ENCODE data around the gene PCSK9. TPM values are rescaled to one million over a fixed set of nuclear protein-coding genes. Genes with fewer than 3 reads are reported as not detected.
A peak's percentile ranks its signal among the peaks of the same experiment; 100 is the strongest.

PCSK9 gene
- total RNA-seq (2014; rRNA removed; shearing (Covaris generic); ENCODE audit: low replicate concordance) = not detected in 2 replicates

- Histone ChIP-seq H3K4me3 (no peak within 1 kb of the TSS), H3K27me3 (no peaks in the 10 kb centered on the region), H3K9me3 (no peaks in the 10 kb centered on the region), H3K36me3 (no peaks in the 10 kb centered on the region)
- no peak for DNase-seq
Measured at GRCh38 chr1:55039342-55040082, at the start of gene PCSK9. Gene PCSK9, plus strand, starts transcription at chr1:55039548. Its CDS starts 290 bp downstream, at chr1:55039838.

- H3K27me3 ChIP-seq = no peaks in the 10 kb centered on the region
- no peak for DNase-seq
- no peaks in the 10 kb centered on the region for H3K9me3 ChIP-seq
- no peaks in the 10 kb centered on the region for H3K36me3 ChIP-seq
- H3K4me3 ChIP-seq = no peak overlapping the region
Measured at GRCh38 chr1:54989968-54990810, 49.2 kb upstream of the PCSK9 start.

- Histone ChIP-seq H3K4me3 (no peak overlapping the region), H3K36me3 (no peaks in the 10 kb centered on the region), H3K9me3 (no peaks in the 10 kb centered on the region), H3K27me3 (no peaks in the 10 kb centered on the region)
- no peak for DNase-seq
Measured at GRCh38 chr1:54990916-54991315, 48.4 kb upstream of the PCSK9 start.

- Histone ChIP-seq H3K27me3 (no peaks in the 10 kb centered on the region), H3K36me3 (no peaks in the 10 kb centered on the region), H3K4me3 (no peak overlapping the region), H3K9me3 (no peaks in the 10 kb centered on the region)
- DNase-seq = no peak
Measured at GRCh38 chr1:54991939-54992338, 47.4 kb upstream of the PCSK9 start.

GRCh38 chr1:54993140-54993539 is 46.2 kb upstream of the PCSK9 start:
- no peaks in the 10 kb centered on the region for H3K36me3 ChIP-seq
- no peaks in the 10 kb centered on the region for H3K27me3 ChIP-seq
- DNase-seq = no peak
- H3K9me3 ChIP-seq = no peaks in the 10 kb centered on the region
- no peak overlapping the region for H3K4me3 ChIP-seq

GRCh38 chr1:54994355-54994990 is 44.9 kb upstream of the PCSK9 start:
- Histone ChIP-seq H3K4me3 (no peak overlapping the region), H3K9me3 (no peaks in the 10 kb centered on the region), H3K27me3 (no peaks in the 10 kb centered on the region), H3K36me3 (no peaks in the 10 kb centered on the region)
- no peak for DNase-seq

- Histone ChIP-seq H3K27me3 (no peaks in the 10 kb centered on the region), H3K9me3 (no peaks in the 10 kb centered on the region), H3K4me3 (no peak overlapping the region), H3K36me3 (no peaks in the 10 kb centered on the region)
- DNase-seq = no peak
Measured at GRCh38 chr1:54995013-54995760, 44.2 kb upstream of the PCSK9 start.

- Histone ChIP-seq H3K9me3 (no peaks in the 10 kb centered on the region), H3K4me3 (no peak overlapping the region), H3K36me3 (no peaks in the 10 kb centered on the region), H3K27me3 (no peaks in the 10 kb centered on the region)
- no peak for DNase-seq
Measured at GRCh38 chr1:54995835-54996234, 43.5 kb upstream of the PCSK9 start.

GRCh38 chr1:54996359-54996868 is 42.9 kb upstream of the PCSK9 start:
- peak; percentile 65 for DNase-seq
- Histone ChIP-seq H3K36me3 (no peaks in the 10 kb centered on the region), H3K27me3 (no peaks in the 10 kb centered on the region), H3K4me3 (no peak overlapping the region), H3K9me3 (no peaks in the 10 kb centered on the region)

- Histone ChIP-seq H3K9me3 (no peaks in the 10 kb centered on the region), H3K27me3 (no peaks in the 10 kb centered on the region), H3K4me3 (no peak overlapping the region), H3K36me3 (no peaks in the 10 kb centered on the region)
- DNase-seq = no peak
Measured at GRCh38 chr1:54996869-54997710, 42.3 kb upstream of the PCSK9 start.

GRCh38 chr1:54997711-54997986 is 41.7 kb upstream of the PCSK9 start:
- Histone ChIP-seq H3K36me3 (no peaks in the 10 kb centered on the region), H3K4me3 (no peak overlapping the region), H3K9me3 (no peaks in the 10 kb centered on the region), H3K27me3 (no peaks in the 10 kb centered on the region)
- DNase-seq = no peak

GRCh38 chr1:54998100-54998499 is 41.2 kb upstream of the PCSK9 start:
- no peak for DNase-seq
- H3K27me3 ChIP-seq = no peaks in the 10 kb centered on the region

GRCh38 chr1:54998677-54999076 is 40.7 kb upstream of the PCSK9 start, which contains the start of gene BSND:
Gene BSND, plus strand, starts transcription at chr1:54998933. Its CDS starts 254 bp downstream, at chr1:54999187.
- DNase-seq = no peak
- H3K36me3 ChIP-seq = no peaks in the 10 kb centered on the region
- no peaks in the 10 kb centered on the region for H3K27me3 ChIP-seq
- no peak within 1 kb of the TSS for H3K4me3 ChIP-seq
- H3K9me3 ChIP-seq = no peaks in the 10 kb centered on the region

More at GRCh38 chr1:54998100-54998499, 41.2 kb upstream of the PCSK9 start:
- H3K4me3 ChIP-seq = no peak overlapping the region
- no peaks in the 10 kb centered on the region for H3K36me3 ChIP-seq
- H3K9me3 ChIP-seq = no peaks in the 10 kb centered on the region

GRCh38 chr1:55000110-55001085 is 39.0 kb upstream of the PCSK9 start:
- DNase-seq = no peak
- H3K9me3 ChIP-seq = no peaks in the 10 kb centered on the region
- no peaks in the 10 kb centered on the region for H3K36me3 ChIP-seq
- no peak overlapping the region for H3K4me3 ChIP-seq
- H3K27me3 ChIP-seq = no peaks in the 10 kb centered on the region

GRCh38 chr1:55001311-55001710 is 38.0 kb upstream of the PCSK9 start:
- H3K4me3 ChIP-seq = no peak overlapping the region
- no peaks in the 10 kb centered on the region for H3K27me3 ChIP-seq
- H3K9me3 ChIP-seq = no peaks in the 10 kb centered on the region
- no peak for DNase-seq
- H3K36me3 ChIP-seq = no peaks in the 10 kb centered on the region
